ENCODE data around the gene MBOAT2.
"Not testable (repeated sequence)": the region's sequence is repeated elsewhere in the genome, so short reads cannot be mapped to it uniquely, and the experiment has no call there.

The MBOAT2 gene

GRCh38 chr2:8989536-8990079 is 13.9 kb downstream of the MBOAT2 start:
- DNase-seq = no peak

GRCh38 chr2:8987410-8987809 is 16.1 kb downstream of the MBOAT2 start:
- DNase-seq = no peak

- no peak for DNase-seq
Measured at GRCh38 chr2:8986327-8986976, 17.0 kb downstream of the MBOAT2 start.

- DNase-seq = no peak
Measured at GRCh38 chr2:8985561-8986326, 17.7 kb downstream of the MBOAT2 start.

- no peak for DNase-seq
Measured at GRCh38 chr2:8984855-8985254, 18.6 kb downstream of the MBOAT2 start.

- no peak for DNase-seq
Measured at GRCh38 chr2:8984157-8984556, 19.3 kb downstream of the MBOAT2 start.

- no peak for DNase-seq
Measured at GRCh38 chr2:8983571-8983970, 19.9 kb downstream of the MBOAT2 start.

- no peak for DNase-seq
Measured at GRCh38 chr2:8981876-8982275, 21.6 kb downstream of the MBOAT2 start.

- no peak for DNase-seq
Measured at GRCh38 chr2:8980096-8980495, 23.4 kb downstream of the MBOAT2 start.

- DNase-seq = no peak
Measured at GRCh38 chr2:8977758-8978157, 25.7 kb downstream of the MBOAT2 start.

- DNase-seq = no peak
Measured at GRCh38 chr2:8976442-8977259, 26.8 kb downstream of the MBOAT2 start.

GRCh38 chr2:8974016-8974415 is 29.5 kb downstream of the MBOAT2 start:
- no peak for DNase-seq

GRCh38 chr2:8973017-8973416 is 30.5 kb downstream of the MBOAT2 start:
- DNase-seq = not testable (repeated sequence)

- not testable (repeated sequence) for DNase-seq
Measured at GRCh38 chr2:8972535-8972934, 30.9 kb downstream of the MBOAT2 start.

GRCh38 chr2:8969348-8969747 is 34.1 kb downstream of the MBOAT2 start:
- not testable (repeated sequence) for DNase-seq

- no peak for DNase-seq
Measured at GRCh38 chr2:8966123-8966908, 37.2 kb downstream of the MBOAT2 start.

- no peak for DNase-seq
Measured at GRCh38 chr2:8965216-8965969, 38.1 kb downstream of the MBOAT2 start.

- no peak for DNase-seq
Measured at GRCh38 chr2:8962890-8963289, 40.6 kb downstream of the MBOAT2 start.

GRCh38 chr2:8957628-8958027 is 45.9 kb downstream of the MBOAT2 start:
- no peak for DNase-seq

GRCh38 chr2:8956774-8957173 is 46.7 kb downstream of the MBOAT2 start:
- no peak for DNase-seq

GRCh38 chr2:8954990-8955389 is 48.5 kb downstream of the MBOAT2 start:
- no peak for DNase-seq

GRCh38 chr2:8953525-8953924 is 50.0 kb downstream of the MBOAT2 start:
- DNase-seq = no peak
